HG03135 (cell line): ENCODE results near the gene CYFIP1.

Experiments
- ATAC-seq: cut with Tn5 transposase; IDR thresholded peaks from one replicate; pipeline ENCODE4 v1.9.1; 2021; ENCODE audit warnings: mild to moderate bottlenecking, moderate library complexity; ENCODE audit not compliant: unreplicated experiment

The CYFIP1 gene

DNA sequence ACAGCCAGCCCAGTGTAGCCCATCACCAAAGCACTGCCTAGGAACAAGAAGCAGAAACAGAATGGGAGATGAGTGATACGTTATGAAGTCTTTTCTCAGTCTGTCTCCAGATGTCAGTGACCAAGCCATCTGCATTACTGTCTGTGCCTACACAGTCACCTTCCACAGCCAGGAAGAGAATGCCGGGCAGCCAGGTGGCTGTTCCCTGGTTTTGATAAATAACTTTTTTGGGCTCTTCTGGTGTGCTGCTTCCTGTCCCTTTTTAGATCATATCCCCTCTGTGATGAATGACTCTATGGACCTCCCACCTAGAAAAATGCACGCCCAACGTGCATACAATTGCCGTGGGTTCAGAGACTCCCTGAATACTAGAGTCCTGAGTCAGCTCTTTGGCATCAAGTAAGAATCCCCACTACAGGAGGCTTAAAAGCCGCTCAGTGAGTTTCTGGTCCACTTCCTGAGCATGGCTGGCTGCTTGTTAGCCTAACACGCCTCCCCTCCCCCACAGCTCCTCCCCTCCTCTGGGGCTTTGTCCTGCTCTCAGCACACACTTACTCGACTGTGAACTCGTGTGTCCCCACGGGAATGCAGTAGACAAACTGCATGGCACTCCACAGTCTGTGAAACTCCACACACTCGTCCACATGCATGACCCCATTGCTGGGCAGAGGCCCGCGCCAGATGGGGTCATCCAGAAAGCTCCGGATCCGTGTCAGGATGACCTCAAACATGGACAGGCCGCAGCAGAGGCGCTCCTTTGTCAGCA, 107.0 kb downstream of the CYFIP1 start:
- ATAC-seq, result no peak

DNA sequence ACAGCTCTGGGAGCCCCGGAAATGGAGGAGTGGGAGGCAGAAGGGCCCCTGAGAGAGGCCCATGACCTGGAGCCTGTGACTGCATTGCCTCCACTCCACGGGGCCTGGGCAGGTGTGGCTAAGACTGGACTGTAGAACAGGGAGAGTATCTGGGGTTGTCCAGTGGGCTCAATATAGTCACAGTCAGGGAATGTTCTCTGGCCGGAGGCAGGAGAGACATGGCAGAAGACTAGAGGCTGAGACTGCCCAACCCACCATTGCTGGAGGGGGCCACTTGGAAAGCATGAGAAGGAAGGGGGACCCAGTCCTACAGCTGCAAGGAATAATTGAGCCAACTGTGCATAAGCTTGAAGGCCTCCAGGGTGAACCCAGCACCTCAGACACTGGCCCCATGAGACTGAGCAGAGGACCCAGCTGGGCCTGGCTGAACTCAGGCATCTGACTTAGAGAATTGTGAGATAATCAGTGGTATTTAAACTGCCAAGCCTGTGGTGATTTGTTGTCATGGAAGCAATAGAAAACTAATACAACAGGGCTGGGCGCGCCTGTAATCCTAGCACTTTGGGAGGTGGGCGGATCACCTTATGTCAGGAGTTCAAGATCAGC, 108.6 kb downstream of the CYFIP1 start:
- no peak for ATAC-seq

- no peak for ATAC-seq
Measured at GRCh38 chr15:22870865-22871264, 109.3 kb downstream of the CYFIP1 start.

GRCh38 chr15:22869856-22870255, 110.3 kb downstream of the CYFIP1 start:
- no peak for ATAC-seq

DNA sequence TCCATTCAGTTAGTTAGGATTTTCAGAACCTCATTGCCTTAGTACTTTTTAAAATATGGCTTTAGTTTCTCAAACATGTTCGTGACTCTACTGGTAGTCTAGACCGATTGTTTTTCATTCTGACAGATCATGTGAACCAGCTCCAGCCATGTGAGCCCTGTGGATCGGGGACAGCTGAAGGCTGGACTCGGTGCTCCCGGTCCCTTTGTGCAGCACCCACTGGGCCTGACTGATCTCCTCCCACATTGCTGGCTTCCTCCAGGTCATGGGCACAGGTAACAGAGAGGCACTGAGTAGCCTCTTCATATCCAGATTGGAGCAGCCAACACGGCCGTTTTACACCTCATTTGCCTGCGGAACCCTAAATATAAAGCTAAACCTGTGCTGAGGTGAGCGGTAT, 111.2 kb downstream of the CYFIP1 start:
- no peak for ATAC-seq

DNA sequence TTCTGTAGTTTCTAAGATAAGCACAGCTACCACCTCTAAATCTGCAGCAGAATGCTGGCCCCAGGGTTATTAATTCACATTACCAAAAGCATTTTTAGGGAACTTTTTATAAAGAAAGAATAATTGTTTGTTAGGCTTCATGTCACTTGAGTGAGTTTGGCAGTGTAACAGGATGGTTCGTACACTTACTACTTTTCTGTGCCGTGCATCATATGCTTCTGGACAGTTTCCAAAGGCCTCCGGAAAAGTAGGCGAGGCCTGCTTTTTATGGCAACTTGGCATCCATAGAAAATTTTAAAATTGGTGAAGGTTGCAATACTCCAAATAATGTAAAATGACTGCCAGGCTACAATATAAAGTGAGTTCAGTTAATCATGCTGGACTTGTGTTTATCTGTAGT, 111.7 kb downstream of the CYFIP1 start:
- ATAC-seq, result no peak

GRCh38 chr15:22867886-22868285, 112.3 kb downstream of the CYFIP1 start:
- no peak for ATAC-seq

- ATAC-seq, result no peak
Measured at GRCh38 chr15:22866079-22866478, 114.1 kb downstream of the CYFIP1 start.

DNA sequence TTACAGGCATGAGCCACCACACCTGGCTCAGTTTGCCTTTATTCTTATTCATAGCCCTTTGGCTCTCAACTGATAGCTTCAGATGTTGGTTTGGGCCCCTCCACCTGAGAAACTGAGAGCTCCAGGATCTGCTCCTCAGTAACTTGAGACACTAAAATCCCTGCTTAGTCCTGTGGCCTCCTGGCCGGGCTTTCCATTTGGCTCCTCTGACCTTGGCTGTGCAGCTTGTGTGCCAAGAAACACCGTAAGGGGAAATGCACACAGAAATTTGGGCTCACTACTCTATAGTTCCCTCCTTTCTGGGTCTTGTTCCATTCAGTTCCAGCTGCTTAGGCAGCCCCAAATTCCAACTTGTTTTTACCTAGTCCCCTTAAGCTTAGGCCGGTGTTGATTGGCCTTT, 116.8 kb downstream of the CYFIP1 start:
- ATAC-seq, result no peak

DNA sequence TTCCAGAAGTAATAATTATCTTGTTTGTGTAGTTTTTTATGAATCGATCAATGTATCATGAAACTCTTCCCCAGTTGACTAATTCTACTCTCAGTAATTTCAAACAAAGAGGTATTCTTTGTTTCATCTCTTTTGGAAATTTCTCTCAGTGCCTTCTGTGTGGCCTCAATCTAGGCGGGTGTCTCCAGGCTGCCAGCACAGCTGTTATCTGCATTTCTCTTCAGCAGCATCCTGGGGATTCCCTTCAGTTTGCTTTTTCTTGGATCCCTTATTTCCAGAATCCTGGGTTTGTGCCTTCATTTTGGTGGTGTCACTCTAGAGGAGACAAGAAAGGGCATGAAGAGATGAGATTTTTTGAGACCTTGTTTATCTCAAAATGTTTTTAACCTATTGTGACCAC, 119.0 kb downstream of the CYFIP1 start:
- ATAC-seq, result no peak

DNA sequence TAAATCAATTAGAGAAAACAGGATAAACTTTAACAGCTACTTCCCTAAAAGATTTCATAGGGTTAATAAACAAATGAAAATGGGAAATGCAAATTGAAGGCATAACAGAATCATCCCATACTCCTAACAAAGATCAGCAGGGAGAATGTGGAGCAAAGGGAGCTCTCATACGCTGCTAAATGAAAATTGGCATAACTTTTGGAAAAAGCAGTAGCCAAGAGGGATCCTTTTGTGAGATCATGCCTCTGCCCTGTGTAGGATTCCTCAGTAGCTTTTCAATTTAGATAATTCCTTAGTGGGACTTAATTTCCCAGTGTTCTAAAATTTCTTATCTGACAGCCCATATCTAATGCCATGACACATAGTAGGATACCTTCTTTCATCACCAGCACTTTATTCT, 123.5 kb downstream of the CYFIP1 start:
- ATAC-seq, result no peak

- no peak for ATAC-seq
Measured at GRCh38 chr15:22855791-22856190, 124.4 kb downstream of the CYFIP1 start.

- ATAC-seq, result no peak
Measured at GRCh38 chr15:22851513-22851912, 128.7 kb downstream of the CYFIP1 start.

DNA sequence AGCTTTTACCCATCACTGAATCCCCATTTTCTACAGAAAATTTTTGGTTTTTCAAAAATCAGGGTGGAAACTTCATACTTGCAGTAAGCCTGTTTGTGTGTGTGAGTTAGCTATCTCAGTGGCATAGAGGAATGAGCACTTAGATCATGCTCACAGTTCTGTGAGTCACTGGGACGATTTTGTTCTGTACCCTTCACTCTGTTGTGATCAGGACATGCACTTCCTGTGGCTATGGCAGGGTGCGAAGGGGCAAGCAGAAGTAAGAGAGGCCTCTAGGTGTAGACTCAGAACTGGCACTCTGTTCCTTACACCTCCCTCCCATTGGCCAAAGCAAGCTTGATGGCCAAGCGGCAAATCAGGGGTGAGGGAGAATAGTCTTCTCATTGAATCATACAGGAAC, 130.1 kb downstream of the CYFIP1 start:
- ATAC-seq, result no peak

- no peak for ATAC-seq
Measured at GRCh38 chr15:22846073-22846472, 134.1 kb downstream of the CYFIP1 start.

DNA sequence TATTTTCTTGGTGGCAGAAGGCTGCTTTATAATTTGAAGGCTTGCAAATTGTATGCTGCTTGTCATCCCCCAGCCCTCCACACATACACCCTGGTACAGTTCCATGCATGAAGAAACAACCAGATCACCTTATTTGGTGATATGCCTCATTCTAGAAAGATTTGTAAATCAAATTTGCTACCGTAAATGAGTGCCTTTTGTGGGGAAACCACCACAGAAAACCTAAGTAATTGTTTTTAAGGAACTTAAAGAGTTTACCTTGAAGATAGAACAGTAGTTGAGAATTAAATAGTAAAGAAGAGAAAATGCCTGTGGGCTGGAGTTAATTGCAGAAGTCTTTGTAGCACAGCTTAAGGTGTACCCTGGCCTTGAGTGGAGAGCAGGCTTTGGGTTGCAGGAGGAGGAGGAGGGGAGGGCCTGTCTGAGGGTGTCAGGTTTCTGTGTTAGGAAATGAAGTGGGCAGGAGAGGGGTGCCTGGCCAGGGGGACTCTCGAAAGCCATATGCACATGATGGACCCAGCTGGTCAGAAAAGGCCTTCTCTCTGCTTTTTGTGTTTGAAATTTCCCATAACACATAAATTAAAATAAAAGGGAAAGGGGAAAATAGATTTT, 134.8 kb downstream of the CYFIP1 start:
- ATAC-seq, result no peak

DNA sequence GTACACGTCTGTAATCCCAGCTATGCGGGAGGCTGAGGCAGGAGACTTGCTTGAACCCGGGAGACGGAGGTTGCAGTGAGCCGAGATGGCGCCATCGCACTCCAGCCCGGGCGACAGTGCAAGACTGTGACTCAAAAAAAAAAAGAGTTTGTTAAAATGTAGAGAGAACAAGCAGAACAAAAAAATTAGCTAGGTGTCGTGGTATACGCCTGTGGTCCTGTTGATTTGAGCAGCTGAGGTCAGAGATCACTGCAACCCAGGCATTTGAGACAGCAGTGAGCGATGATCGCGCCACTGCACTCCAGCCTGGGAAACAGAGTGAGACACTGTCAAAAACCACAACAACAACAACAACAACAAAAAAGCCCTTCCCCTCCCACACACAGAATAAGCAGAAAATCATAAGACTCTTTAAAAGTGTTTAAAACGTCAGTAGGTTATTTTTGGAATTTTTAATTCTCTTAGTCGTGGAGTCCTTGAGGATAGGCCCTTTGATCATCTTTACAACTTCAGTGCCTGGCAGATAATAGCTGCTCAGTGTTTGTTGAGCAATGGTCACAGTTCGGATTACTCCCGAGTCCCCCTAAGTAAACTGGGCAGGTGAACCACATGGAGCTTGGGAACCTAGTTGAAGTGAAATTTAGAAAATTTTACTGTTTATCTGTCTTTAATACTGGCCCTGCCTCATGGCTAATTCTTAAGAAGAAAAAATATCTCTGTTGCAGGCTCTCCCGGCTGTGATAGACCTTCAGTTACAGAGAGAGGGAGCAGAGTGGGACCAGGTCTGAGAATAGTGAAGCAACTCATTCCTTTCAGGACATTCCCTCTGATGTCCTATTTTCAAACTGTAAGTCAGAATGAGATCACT, 135.5 kb downstream of the CYFIP1 start:
- ATAC-seq, result no peak

DNA sequence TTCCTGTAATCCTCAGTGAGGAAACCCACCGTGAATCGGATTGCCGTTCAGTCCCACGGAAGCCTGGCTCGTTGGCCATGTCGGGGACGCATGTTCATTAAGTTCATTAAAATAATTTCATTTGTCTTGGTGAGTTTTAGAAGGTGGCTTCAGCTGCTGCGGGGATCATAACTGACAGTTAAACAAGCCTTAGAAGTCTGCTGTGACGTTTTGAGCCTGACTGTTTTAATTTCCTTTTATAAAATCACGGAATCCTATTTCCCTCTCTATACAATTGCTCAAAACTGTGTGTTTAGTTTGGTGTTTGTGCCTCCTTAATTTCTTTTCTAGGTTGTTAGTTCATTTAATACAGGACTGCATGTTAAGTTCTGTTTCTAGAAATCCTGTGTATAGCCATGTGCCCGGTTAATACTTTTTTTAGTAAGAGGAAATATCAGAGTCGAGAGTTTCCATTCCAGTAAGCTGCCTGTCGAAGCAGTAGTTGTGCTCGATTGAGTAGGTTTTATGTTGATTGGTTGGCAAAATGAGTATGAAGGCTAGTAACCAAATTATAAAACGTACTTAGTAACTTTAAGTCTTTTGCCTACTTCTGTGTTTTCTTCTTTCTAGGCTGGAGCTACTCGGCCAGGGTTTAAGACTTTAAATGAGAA, 141.0 kb downstream of the CYFIP1 start:
- peak; percentile 2 for ATAC-seq

DNA sequence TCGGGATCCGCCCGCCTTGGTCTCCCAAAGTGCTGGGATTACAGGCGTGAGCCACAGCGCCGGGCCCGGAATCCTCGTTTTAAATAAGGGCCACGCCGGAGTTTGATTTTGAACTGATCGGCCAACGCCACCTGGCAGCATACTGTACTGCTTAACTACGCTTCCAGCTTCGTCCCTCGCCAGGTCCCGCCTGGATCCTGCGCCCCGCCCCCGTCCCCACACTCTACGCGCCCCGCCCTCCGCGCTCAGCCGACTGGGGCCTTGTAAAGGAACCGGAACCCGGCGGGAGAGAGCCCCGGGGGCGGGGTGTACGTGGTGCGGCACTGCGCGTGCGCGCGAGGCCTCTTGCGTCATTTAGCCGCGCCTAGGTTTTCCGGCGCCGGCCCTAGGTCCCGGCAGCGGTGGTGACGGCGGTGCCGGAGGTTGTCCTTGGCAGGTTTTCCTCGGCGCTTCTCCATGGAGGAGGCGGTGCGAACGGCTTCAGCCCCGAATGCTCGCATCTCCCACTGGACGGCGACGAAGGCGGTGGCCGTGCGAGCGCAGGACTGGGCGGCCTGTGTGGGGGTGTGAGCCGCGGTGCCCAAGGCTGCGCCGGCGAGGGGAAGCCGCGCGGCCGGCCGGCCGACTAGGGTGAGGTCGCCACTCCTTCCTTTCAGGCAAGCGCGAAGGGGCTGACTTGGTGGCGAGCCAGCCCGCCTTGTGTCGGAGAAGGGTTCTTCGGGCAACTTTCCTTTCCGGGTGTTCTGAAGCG, 141.7 kb downstream of the CYFIP1 start, which contains the start of gene NIPA2:
Gene NIPA2, plus strand, starts transcription at position 375 of the 751 bp plus-strand sequence. CDS start 13,066 bp downstream, outside the sequence.
- peak; percentile 79 for ATAC-seq

DNA sequence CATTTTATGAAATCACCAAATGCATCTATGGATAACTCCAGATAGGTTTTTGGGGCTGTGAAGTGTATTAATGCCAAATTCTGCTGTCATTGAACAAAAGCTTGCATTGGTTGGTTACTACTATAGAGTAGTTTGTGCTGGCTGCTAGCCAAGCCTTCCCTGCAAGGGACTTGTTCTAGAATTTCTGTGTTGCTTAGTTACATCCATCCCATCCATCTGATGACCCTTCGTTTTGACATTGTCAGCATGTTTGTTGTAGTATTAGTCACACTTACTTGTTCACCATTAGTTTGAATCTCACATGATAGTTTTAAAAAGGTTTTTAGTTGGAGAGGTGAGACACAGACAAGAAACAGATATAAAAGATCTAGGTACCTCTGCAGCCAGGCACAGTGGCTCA, 148.7 kb downstream of the CYFIP1 start:
- no peak for ATAC-seq
